Testis (tissue), 2 donors: Measurements from ENCODE around the gene PTPRN2.

Source experiments
- POLR2A ChIP-seq: fragments of 450-650 bp; IDR thresholded peaks from one replicate; pipeline ENCODE4 v1.6.1; 2017; ENCODE audit warnings: antibody characterized with exemption, mild to moderate bottlenecking, moderate library complexity
- TF ChIP-seq, protein P1 (sequence below), 3 experiments: fragments of 450-650 bp in 2 of 3; fragments of 200-600 bp in 1 of 3; sonication (generic) in 1 of 3; IDR thresholded peaks; one replicate each; pipeline ENCODE4 v1.5.1; 2016 to 2019; ENCODE audit warnings: antibody characterized with exemption in 3 of 3, mild to moderate bottlenecking in 2 of 3, moderate library complexity in 1 of 3

DNA sequence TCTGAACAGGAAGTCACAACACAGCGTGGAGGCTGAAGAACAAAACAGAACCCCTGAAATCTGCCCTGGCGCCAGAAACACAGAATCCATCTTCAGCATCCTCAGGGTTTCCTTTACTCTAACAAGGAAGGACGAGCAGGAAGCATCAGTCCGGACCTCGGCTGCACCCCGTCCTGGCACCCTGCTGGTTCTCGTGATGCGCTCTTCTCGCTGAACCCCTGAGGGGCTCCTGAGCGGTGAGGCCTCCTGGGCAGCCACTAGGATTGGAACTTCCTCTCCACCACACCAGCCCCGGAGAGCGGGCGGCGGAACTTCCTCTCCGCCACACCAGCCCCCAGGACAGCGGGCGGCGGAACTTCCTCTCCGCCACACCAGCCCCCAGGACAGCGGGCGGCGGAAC lies 461.9 kb downstream of the PTPRN2 start:
- TF ChIP-seq, protein P1, sequence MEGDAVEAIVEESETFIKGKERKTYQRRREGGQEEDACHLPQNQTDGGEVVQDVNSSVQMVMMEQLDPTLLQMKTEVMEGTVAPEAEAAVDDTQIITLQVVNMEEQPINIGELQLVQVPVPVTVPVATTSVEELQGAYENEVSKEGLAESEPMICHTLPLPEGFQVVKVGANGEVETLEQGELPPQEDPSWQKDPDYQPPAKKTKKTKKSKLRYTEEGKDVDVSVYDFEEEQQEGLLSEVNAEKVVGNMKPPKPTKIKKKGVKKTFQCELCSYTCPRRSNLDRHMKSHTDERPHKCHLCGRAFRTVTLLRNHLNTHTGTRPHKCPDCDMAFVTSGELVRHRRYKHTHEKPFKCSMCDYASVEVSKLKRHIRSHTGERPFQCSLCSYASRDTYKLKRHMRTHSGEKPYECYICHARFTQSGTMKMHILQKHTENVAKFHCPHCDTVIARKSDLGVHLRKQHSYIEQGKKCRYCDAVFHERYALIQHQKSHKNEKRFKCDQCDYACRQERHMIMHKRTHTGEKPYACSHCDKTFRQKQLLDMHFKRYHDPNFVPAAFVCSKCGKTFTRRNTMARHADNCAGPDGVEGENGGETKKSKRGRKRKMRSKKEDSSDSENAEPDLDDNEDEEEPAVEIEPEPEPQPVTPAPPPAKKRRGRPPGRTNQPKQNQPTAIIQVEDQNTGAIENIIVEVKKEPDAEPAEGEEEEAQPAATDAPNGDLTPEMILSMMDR (IDR thresholded peaks at IDR 0.05) = no peak
- TF ChIP-seq POLR2A = no peak
